HG03025 (cell line): ENCODE measurements around the gene YARS1.

Experiments used
- ATAC-seq: cut with Tn5 transposase; IDR thresholded peaks from one replicate; pipeline ENCODE4 v1.9.1; 2021; ENCODE audit warnings: mild to moderate bottlenecking, moderate library complexity; ENCODE audit not compliant: unreplicated experiment, low FRiP score

YARS1 gene

DNA sequence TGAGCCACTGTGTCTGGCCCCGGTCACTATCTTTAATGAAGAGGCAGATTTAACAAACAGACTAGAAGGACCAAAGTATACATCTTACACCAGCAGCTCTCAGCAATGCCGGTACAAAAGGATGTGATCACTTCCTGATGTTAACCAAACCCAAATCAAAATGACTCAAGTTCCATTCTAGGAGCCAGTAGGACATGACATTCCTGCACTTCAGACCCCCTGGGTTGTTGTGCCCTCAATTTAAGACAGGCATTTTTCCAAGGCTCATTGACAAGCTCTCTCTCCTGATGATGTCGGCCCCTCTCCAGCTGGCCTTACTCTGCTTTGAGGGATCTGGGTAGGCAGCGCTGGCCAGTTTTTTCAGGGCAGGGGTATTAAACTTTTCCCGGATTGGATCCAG is 35.1 kb downstream of the YARS1 start:
- ATAC-seq = no peak

- no peak for ATAC-seq
Measured at GRCh38 chr1:32780628-32781234, 36.4 kb downstream of the YARS1 start.

DNA sequence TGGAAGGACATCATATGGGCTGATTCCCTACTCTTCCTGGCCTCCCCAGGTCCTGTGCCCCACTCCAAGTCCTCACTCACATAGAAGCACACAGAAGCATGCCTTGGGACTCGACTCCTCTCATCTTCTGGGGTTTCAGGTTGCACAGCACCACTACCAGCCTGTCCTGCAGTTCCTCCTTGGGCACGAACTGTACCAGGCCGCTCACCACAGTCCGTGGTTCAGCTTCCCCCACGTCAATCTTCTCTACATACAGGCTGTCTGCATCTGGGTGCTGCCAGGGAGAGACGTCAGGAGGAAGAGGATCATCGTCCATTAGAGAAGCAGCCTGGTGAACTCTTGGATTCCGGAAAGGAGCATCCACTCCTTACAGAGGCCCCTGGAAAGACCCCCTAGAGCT is 37.2 kb downstream of the YARS1 start:
- ATAC-seq = no peak

DNA sequence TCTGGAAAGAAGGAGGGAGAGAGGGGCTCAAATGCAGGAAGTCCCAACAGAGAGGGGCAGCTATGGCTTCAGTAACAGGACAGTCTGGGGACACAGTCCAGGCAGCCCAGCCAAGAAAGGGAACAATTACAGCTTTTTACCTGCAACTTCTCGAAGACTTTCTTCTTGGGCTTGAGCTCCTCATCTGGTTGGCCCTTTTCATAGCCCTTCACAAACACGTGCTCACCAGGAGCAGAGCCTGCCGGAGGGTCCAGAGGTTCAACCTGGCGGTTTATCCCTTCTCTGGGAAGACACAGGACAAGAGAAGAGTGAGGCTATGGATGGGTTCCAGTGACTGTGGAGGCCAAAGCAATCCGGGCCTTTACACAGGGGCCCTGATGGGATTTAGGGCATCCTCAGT is 37.9 kb downstream of the YARS1 start:
- ATAC-seq = no peak

DNA sequence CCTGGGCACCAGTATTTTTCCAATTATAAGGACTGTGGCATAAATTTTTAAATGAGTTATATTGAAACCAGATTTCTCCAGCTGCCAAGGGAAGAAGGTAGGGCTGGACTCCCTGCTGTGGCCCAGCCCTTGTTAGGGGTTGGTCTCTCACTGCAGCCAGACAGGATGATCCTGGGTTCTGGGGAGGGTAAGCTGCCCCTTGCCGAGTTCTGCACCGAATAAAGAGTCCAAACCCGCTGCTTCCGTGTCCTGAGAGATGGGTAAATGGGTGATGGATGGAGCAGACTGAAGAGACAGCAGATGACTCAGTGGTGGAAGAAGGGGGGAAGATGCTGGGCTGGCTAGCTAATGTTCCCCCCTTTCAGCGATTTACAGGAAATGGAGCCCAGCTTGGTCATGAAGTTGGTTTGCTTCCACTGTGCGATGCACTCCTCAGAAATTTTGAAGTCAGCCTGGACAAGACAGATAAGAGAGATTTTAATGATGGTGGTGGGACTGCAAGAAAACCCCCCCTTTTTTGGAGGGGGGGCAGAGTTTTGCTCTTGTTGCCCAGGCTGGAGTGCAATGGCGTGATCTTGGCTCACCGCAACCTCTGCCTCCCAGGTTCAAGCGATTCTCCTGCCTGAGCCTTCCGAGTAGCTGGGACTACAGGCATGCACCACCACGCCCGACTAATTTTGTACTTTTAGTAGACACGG is 41.4 kb downstream of the YARS1 start:
- ATAC-seq = no peak

GRCh38 chr1:32774950-32775634 is 42.1 kb downstream of the YARS1 start:
- ATAC-seq = no peak

DNA sequence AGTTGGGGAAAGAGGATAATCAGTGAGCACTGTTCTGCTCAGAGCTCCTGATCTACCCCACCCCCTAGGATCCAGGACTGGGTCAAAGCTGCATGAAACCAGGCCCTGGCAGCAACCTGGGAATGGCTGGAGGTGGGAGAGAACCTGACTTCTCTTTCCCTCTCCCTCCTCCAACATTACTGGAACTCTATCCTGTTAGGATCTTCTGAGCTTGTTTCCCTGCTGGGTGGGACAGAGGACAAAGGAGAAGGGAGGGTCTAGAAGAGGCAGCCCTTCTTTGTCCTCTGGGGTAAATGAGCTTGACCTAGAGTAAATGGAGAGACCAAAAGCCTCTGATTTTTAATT is 42.7 kb downstream of the YARS1 start:
- no peak for ATAC-seq

- no peak for ATAC-seq
Measured at GRCh38 chr1:32773764-32774463, 43.2 kb downstream of the YARS1 start.

DNA sequence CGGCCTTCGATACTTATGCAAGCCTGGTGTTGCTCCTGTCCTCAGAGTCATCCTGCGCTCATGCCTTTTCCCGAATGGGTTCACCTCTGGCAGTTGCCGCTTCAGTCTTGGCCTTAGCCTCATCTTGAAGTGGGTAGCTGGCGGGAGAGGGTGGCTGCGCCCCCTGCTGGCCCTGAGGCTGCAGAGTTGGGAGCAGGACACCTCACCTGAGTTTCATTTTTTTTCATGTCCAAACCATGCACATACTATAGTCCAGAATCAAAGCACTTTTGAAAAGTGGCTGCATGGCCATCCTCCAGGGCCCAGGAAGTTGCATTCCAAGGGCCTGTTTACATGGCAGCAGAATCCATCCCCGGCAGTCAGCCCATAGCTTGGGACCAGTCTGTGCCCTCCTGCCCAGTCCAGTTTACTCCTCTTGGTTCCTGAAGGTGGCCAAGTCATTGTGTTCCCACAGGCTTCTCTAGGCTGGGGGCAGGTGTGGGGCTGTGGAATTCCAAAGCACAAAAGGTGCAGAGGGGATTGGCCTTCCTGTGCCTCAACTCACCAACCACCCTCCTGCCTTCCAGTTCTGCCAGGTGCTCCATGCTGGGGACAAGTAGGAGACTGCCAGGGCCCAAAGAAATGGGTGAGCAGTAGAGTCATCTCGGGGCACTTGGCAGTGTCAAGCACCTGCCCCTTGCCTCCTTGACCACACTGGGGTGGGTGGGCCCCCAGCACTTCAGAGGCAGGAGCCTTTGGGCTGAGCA is 44.0 kb downstream of the YARS1 start:
- no peak for ATAC-seq

GRCh38 chr1:32772281-32773017 is 44.7 kb downstream of the YARS1 start:
- no peak for ATAC-seq

GRCh38 chr1:32771561-32772280 is 45.4 kb downstream of the YARS1 start:
- no peak for ATAC-seq

DNA sequence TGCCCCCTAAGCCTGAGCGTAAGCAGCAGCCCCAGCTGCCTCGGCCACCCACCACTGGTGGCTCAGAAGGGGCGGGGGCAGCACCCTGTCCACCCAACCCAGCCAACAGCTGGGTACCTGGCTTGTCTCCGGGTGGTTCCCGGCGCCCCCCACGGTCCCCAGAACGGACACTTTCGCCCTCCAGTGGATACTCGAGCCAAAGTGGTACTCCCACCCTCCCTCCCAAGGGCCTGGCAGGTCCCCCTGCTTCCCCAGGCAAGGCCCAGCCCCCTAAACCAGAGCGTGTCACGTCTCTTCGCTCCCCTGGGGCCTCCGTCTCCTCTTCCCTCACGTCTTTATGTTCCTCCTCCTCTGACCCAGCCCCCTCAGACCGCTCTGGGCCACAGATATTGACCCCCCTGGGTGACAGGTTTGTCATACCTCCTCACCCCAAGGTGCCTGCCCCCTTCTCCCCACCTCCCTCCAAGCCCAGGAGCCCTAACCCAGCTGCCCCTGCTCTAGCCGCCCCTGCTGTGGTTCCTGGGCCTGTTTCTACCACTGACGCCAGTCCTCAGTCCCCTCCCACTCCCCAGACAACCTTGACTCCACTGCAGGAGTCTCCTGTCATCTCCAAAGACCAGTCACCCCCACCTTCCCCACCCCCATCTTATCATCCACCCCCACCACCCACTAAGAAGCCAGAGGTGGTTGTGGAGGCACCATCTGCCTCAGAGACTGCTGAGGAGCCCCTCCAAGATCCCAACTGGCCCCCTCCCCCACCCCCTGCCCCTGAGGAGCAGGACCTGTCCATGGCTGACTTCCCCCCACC is 46.2 kb downstream of the YARS1 start:
- ATAC-seq = no peak

GRCh38 chr1:32770221-32770731 is 46.9 kb downstream of the YARS1 start:
- no peak for ATAC-seq

GRCh38 chr1:32769524-32770220 is 47.5 kb downstream of the YARS1 start:
- ATAC-seq = no peak

DNA sequence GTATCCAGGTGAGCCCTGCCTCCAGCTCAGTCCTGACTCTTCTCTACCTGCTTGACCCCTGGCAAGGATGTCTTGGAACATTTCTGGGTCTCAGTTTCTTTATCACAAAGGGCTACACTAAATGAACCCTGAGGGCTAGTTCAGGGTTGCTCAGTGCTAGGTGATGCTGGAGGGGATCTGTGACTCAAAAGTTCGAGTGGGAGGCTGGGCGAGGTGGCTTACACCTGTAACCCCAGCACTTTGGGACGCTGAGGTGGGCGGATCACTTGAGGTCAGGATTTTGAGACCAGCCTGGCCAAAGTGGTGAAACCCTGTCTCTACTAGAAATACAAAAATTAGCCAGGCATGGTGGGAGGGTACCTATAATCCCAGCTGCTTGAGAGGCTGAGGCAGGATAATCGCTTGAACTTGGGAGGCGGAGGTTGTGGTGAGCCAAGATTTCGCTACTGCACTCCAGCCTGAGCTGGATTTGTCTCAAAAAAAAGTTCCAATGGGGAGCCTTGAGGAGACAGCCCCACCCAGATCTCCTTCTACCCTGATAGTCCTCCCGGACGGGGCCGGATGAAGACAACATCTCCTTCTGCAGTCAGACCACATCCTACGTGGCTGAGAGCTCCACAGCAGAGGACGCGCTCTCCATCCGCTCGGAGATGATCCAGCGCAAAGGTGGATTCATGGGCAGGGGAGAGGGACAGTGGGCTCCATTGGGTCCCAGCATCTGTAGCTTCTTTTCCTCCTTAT is 48.9 kb downstream of the YARS1 start:
- ATAC-seq = no peak

GRCh38 chr1:32767641-32768040 is 49.5 kb downstream of the YARS1 start:
- ATAC-seq = no peak

DNA sequence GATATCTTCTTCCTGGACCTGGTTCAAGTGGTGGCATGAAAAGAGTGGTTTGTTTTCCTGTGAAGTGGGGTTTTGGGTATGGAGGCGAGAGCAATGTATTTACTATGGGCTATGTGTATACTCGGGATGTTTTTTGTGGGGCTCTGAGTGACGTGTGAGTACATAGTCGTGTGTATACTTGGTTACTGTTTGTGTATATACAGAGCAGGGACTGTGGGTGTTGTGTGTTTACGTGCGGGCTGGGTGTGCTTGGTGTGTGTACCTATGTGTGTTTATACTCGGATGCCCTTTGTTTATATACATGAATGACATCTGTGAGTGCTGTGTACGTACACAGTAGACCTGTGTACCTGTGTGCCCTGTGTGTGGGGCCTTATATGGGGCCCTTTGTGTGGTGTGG is 50.0 kb downstream of the YARS1 start:
- no peak for ATAC-seq
